ENCODE measurements around the gene DTNA.

- no peak for TF ChIP-seq CTCF (IDR thresholded peaks at IDR 0.05)
- TF ChIP-seq, protein P1, sequence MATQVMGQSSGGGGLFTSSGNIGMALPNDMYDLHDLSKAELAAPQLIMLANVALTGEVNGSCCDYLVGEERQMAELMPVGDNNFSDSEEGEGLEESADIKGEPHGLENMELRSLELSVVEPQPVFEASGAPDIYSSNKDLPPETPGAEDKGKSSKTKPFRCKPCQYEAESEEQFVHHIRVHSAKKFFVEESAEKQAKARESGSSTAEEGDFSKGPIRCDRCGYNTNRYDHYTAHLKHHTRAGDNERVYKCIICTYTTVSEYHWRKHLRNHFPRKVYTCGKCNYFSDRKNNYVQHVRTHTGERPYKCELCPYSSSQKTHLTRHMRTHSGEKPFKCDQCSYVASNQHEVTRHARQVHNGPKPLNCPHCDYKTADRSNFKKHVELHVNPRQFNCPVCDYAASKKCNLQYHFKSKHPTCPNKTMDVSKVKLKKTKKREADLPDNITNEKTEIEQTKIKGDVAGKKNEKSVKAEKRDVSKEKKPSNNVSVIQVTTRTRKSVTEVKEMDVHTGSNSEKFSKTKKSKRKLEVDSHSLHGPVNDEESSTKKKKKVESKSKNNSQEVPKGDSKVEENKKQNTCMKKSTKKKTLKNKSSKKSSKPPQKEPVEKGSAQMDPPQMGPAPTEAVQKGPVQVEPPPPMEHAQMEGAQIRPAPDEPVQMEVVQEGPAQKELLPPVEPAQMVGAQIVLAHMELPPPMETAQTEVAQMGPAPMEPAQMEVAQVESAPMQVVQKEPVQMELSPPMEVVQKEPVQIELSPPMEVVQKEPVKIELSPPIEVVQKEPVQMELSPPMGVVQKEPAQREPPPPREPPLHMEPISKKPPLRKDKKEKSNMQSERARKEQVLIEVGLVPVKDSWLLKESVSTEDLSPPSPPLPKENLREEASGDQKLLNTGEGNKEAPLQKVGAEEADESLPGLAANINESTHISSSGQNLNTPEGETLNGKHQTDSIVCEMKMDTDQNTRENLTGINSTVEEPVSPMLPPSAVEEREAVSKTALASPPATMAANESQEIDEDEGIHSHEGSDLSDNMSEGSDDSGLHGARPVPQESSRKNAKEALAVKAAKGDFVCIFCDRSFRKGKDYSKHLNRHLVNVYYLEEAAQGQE (IDR thresholded peaks at IDR 0.05; ENCODE audit: insufficient read depth in 1 of 2, low read depth in 2 of 2, low read length in 1 of 2), result no peak
- no peak for TF ChIP-seq SIN3A (IDR thresholded peaks at IDR 0.05; ENCODE audit: borderline replicate concordance, insufficient read depth, low read depth, low read length)
These were observed 153.6 kb downstream of the DTNA start for GRCh38 chr18:34863702-34864101.

Data from Panc1 (cell line).